HepG2 (cell line): ENCODE data around the gene ASB8. TPM values are rescaled to one million over a fixed set of nuclear protein-coding genes. Genes with fewer than 3 reads are reported as not detected.
"Not testable (repeated sequence)": the region's sequence is repeated elsewhere in the genome, so short reads cannot be mapped to it uniquely, and the experiment has no call there.

Experiments used
- ATAC-seq: fragments of 200-7000 bp; cut with Tn5 transposase; 3 replicates; pipeline ENCODE4 v1.9.1; 2020; ENCODE audit warnings: mild to moderate bottlenecking, moderate library complexity
- BruUV-seq: library from RNA; stranded (reverse); fragments of 400-500 nt; replicated peaks from 2 replicates; lab custom pipeline; 2021; lab: Mats Ljungman, UMichigan
- CTCF ChIA-PET: fragments of 300-600 bp; formaldehyde crosslinking; extraction: SDS; loops from one replicate; lab custom pipeline; 2021; ENCODE audit warnings: low total read pairs, inconsistent platforms, low intra/inter-chr PET ratio; lab: Yijun Ruan, JAX
- POLR2A ChIA-PET: fragments of 350-600 bp; sonication (Branson Sonifier 250); formaldehyde crosslinking; loops from one replicate; lab custom pipeline; 2020; ENCODE audit warnings: antibody characterized with exemption, inconsistent platforms; lab: Yijun Ruan, JAX
- DNase-seq: peaks from one replicate; pipeline ENCODE4 v3.0.0-alpha.2; 2015; ENCODE audit warnings: low spot score
- FAIRE-seq: peaks from 3 replicates; lab custom pipeline; 2011; peaks lifted over from hg19 to GRCh38; lab: Jason Lieb, UNC
- H2AFZ ChIP-seq: one replicate; pipeline ENCODE4 v1.6.1; 2011; ENCODE audit warnings: low read length, inconsistent platforms
- H3K27ac ChIP-seq: fragments of 300-600 bp; 3 replicates; pipeline ENCODE4 v1.8.0; 2011; ENCODE audit warnings: mixed run types, mild to moderate bottlenecking, mixed read lengths, low read length, inconsistent platforms; ENCODE audit not compliant: insufficient read depth; ENCODE audit errors: extremely low read length
- H3K27me3 ChIP-seq, 2 experiments: fragments of 200-600 bp in 1 of 2; 2 replicates in 1 of 2; 3 replicates in 1 of 2; pipeline versions ENCODE4 v1.6.0 to v1.8.0; 2011; ENCODE audit warnings: low read length in 2 of 2, mild to moderate bottlenecking in 2 of 2, moderate library complexity in 2 of 2, inconsistent platforms in 1 of 2; ENCODE audit not compliant: insufficient read depth in 2 of 2, control insufficient read depth in 1 of 2
- H3K36me3 ChIP-seq, 2 experiments: fragments of 200-600 bp in 1 of 2; replicated peaks in 1 of 2; 2 replicates in 1 of 2; 3 replicates in 1 of 2; pipeline versions ENCODE4 v1.5.1 to v1.8.0; 2011; ENCODE audit warnings: low read length in 2 of 2, inconsistent platforms in 1 of 2; ENCODE audit not compliant: insufficient read depth in 2 of 2, control insufficient read depth in 1 of 2
- H3K4me1 ChIP-seq: 2 replicates; pipeline ENCODE4 v1.5.1; 2012; ENCODE audit warnings: low read length, inconsistent platforms; ENCODE audit not compliant: insufficient read depth
- H3K4me2 ChIP-seq: 2 replicates; pipeline ENCODE4 v1.6.0; 2011; ENCODE audit warnings: low read depth, low read length, inconsistent platforms
- H3K4me3 ChIP-seq, 3 experiments: fragments of 200-600 bp in 1 of 3; sonication (generic), shearing (Covaris generic) in 1 of 3; replicated peaks in 1 of 3; 2 replicates each; pipeline ENCODE4 v1.5.1; 2011 to 2016; ENCODE audit warnings: low read length in 3 of 3, inconsistent platforms in 2 of 3, low read depth in 2 of 3, mild to moderate bottlenecking in 2 of 3, control low read depth in 1 of 3, mixed read lengths in 1 of 3; ENCODE audit not compliant: insufficient read depth in 1 of 3
- H3K79me2 ChIP-seq: one replicate; pipeline ENCODE4 v1.6.1; 2011; ENCODE audit warnings: low read length, inconsistent platforms; ENCODE audit not compliant: insufficient read depth
- H3K9ac ChIP-seq: 2 replicates; pipeline ENCODE4 v1.6.0; 2011; ENCODE audit warnings: mild to moderate bottlenecking, low read depth, low read length, inconsistent platforms; ENCODE audit not compliant: insufficient read depth
- H3K9me3 ChIP-seq: 2 replicates; pipeline ENCODE4 v1.5.1; 2012; ENCODE audit warnings: mild to moderate bottlenecking, low read length
- H4K20me1 ChIP-seq: 2 replicates; pipeline ENCODE4 v1.6.0; 2011; ENCODE audit warnings: inconsistent platforms, mild to moderate bottlenecking, low read length, moderate library complexity; ENCODE audit not compliant: insufficient read depth
- ARID5B ChIP-seq: IDR thresholded peaks from 2 replicates; pipeline ENCODE4 v1.4.0; 2020; ENCODE audit warnings: mild to moderate bottlenecking, missing genetic modification reagents
- BCL6 ChIP-seq: IDR thresholded peaks from 2 replicates; pipeline ENCODE4 v1.6.1; 2016; ENCODE audit warnings: missing genetic modification reagents, missing compliant biosample characterization
- BHLHE40 ChIP-seq: IDR thresholded peaks from 2 replicates; pipeline ENCODE4 v1.6.1; 2011; ENCODE audit warnings: low read length, improper control_type of control experiment
- ETV5 ChIP-seq: IDR thresholded peaks from 2 replicates; pipeline ENCODE4 v1.6.1; 2018; ENCODE audit warnings: missing biosample characterization, missing genetic modification reagents, inconsistent platforms, borderline replicate concordance
- NR2C2 ChIP-seq: sonication (generic); formaldehyde crosslinking; IDR thresholded peaks from 2 replicates; pipeline ENCODE4 v1.4.0; 2020; ENCODE audit warnings: missing genetic modification reagents, mild to moderate bottlenecking, moderate library complexity, borderline replicate concordance
- NR2F2 ChIP-seq: IDR thresholded peaks from 2 replicates; pipeline ENCODE4 v1.6.1; 2012; ENCODE audit warnings: low read depth, inconsistent platforms, borderline replicate concordance
- TEAD3 ChIP-seq: optimal IDR thresholded peaks from 2 replicates; pipeline ENCODE3; 2016; ENCODE audit warnings: borderline replicate concordance
- ZBTB2 ChIP-seq: sonication (generic); formaldehyde crosslinking; IDR thresholded peaks from 2 replicates; pipeline ENCODE4 v1.8.0; 2022; ENCODE audit warnings: low read depth, missing genetic modification reagents
- ZNF710 ChIP-seq: sonication (generic); formaldehyde crosslinking; IDR thresholded peaks from 2 replicates; pipeline ENCODE4 v1.5.0; 2020; ENCODE audit warnings: mild to moderate bottlenecking, missing genetic modification reagents, borderline replicate concordance
- ZNF740 ChIP-seq: sonication (generic); formaldehyde crosslinking; IDR thresholded peaks from 2 replicates; pipeline ENCODE4 v1.4.0; 2020; ENCODE audit warnings: missing genetic modification reagents
- WGBS: methylation state at CpG from one replicate; pipeline ENCODE4 v1.1.6; 2017; ENCODE audit warnings: low lambda C conversion rate; 5-methylcytosine and 5-hydroxymethylcytosine counted together
- in situ Hi-C: cut with HindIII; loops from 2 replicates; pipeline ENCODE4 v1.10.0; 2017; ENCODE audit warnings: low pct_unique_long_range_greater_than_20kb; ENCODE audit not compliant: extremely low pct_ligation_motif_present
- intact Hi-C: fragments of 100-400 bp; cut with micrococcal nuclease; formaldehyde crosslinking; loops from one replicate; pipeline ENCODE4 v1.10.0; 2022; ENCODE audit not compliant: unreplicated experiment
- polyA plus RNA-seq, 8 experiments: library from polyadenylated mRNA; depleted of rRNA in 3 of 8; stranded (reverse) in 7 of 8; unstranded in 1 of 8; fragments of >200 nt; fragmentation: Illumina TruSeq in 4 of 8; extraction: Trizol in 4 of 8; gene quantifications; 2 replicates each; pipeline versions ENCODE4 v1.2.1 to v1.2.3, GENCODE V29; 2011 to 2016; ENCODE audit warnings: low read depth in 4 of 8, missing spikeins in 1 of 8, mixed read lengths in 1 of 8; ENCODE audit not compliant: insufficient read depth in 1 of 8
- total RNA-seq, 5 experiments: library from RNA; depleted of rRNA; stranded (reverse); fragments of >200 nt; fragmentation: Illumina TruSeq; extraction: Trizol; gene quantifications; 2 replicates each; pipeline ENCODE4 v1.2.3, GENCODE V29; 2016; ENCODE audit warnings: low read depth in 1 of 5

Gene ASB8
- total and polyA plus RNA-seq, 2 of the 13 experiments (the other 11 are each of a cell fraction or from before 2014, with no cell fraction given): 14.0 to 15.5 TPM

GRCh38 chr12:48125542-48125941, 31.8 kb downstream of the ASB8 start:
- peaks cover 25% of the 10 kb centered on the region for H3K4me1 ChIP-seq
- 86% methylated on average over 4 of the region's 5 CpGs for WGBS
- CTCF ChIA-PET, in situ Hi-C loops, BruUV-seq, H3K9ac ChIP-seq, H3K36me3 ChIP-seq, FAIRE-seq, H4K20me1 ChIP-seq, H3K27ac ChIP-seq, H3K4me2 ChIP-seq, H3K27me3 ChIP-seq, DNase-seq, H3K9me3 ChIP-seq, intact Hi-C loops, H3K79me2 ChIP-seq, ATAC-seq, POLR2A ChIA-PET, H3K4me3 ChIP-seq, H2AFZ ChIP-seq: not testable (repeated sequence)

- intact Hi-C loops (no loop called here), in situ Hi-C loops (no loop called here)
- Histone ChIP-seq H4K20me1 (no peaks in the 10 kb centered on the region), H3K9ac (no peak overlapping the region), H3K9me3 (no peaks in the 10 kb centered on the region), H3K4me2 (peak overlapping the region; percentile 28), H3K36me3 (no peaks in the 10 kb centered on the region), H3K27ac (no peak overlapping the region), H3K79me2 (no peaks in the 10 kb centered on the region), H3K27me3 (peaks cover 0 to 2% of the 10 kb centered on the region in 2 experiments; a peak in 1 of 5 replicates), H2AFZ (no peak overlapping the region), H3K4me3 (no peak overlapping the region), H3K4me1 (peaks cover 25% of the 10 kb centered on the region)
- FAIRE-seq: peak; percentile 67
- WGBS: under 1% methylated on average over 4 of the region's 4 CpGs
- peak; percentile 9 for DNase-seq
- ChIA-PET POLR2A (no interaction called here), CTCF (no interaction called here)
- peak; percentile 97 for ATAC-seq
- BruUV-seq: no TSS peak
- TF ChIP-seq ZNF710: peak; percentile 67; the same call in 1 of the 2 replicates
- peak; percentile 35; the same call in 1 of the 2 replicates for TF ChIP-seq BCL6 (CRISPR knock-in tag)
- no peak for TF ChIP-seq ZBTB2 (CRISPR knock-in tag)
- TF ChIP-seq ETV5: peak; percentile 94
- TF ChIP-seq ARID5B (CRISPR knock-in tag): peak; percentile 80
- TF ChIP-seq BHLHE40: no peak
- TF ChIP-seq NR2F2: peak; percentile 60; the same call in 1 of the 2 replicates
- TF ChIP-seq TEAD3 (CRISPR knock-in tag): peak; percentile 57
- TF ChIP-seq NR2C2 (CRISPR knock-in tag): no peak
- no peak for TF ChIP-seq ZNF740 (CRISPR knock-in tag)
Measured at GRCh38 chr12:48123169-48123568, 34.1 kb downstream of the ASB8 start.
